Astrocyte of the hippocampus (primary cell): ENCODE results near the gene FILIP1L.

Experiments
- DNase-seq: peaks from one replicate; pipeline ENCODE4 v3.0.0; 2011; ENCODE audit warnings: low read depth, low spot score

The FILIP1L gene

DNA sequence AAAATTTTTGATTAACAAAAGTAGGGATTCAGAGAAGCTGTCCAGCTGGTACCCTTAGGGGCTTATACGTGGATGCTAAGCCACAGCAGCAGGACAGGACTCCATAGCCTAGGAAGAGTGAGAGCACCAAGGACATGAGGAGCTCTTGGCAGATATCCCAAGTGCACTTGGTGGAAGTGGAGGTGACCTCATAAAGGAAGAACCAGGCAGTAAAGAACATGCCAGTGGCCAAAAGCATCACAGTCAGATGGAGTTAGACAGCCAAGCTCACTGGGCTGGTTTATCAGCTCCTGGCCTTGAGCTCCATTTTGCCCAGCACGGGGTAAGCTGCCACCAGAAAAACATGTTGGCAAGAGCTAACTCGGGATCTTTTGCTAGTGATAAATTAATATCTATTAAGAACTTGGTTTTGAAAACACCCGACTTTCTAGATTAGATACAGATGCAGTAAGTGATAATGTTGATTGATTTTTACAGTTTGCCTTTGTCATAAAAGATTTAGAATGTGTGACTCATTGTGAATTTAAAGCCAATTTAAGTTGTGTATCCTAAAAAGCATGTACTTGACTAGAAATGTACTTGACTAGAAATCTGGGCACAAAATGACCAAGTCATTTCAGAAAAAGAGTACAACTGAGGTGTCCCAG is 188.6 kb downstream of the FILIP1L start:
- peak; percentile 67 for DNase-seq

DNA sequence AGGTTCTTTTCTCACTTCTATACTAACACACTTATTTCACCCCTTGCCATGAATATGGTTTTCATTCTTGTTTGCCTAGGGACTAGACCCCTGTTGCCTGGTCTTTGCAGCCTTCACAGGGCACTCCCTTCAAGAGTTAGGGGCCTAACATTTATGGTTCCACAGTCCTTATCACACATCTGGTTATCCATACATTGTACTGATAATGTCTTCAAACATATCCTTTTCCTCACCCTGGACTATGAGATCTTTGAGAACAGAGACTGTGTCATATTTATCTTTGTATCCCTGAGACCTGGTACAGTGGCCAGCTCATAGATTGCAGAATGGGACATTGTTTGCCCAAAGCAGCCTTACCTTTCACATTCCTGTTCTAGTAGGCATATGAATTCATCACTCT is 190.4 kb downstream of the FILIP1L start:
- no peak for DNase-seq

- no peak for DNase-seq
Measured at GRCh38 chr3:99921986-99922385, 192.3 kb downstream of the FILIP1L start.

DNA sequence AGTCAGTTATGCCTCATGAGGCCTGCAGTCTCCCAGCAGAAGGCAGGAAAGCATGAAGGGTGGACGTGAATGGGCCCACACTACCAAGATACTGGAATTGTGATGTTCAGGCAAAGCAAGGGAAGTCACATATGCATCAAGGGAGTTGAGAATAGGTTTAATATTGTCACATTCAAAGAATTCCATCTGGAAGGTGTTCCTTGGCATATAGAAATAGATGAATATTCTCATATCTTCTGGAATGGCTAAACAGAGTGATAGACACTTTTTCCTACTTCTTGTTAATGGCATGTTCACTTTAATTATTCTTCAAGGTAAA is 193.0 kb downstream of the FILIP1L start:
- no peak for DNase-seq

GRCh38 chr3:99920481-99921376 is 193.6 kb downstream of the FILIP1L start:
- peak; percentile 60 for DNase-seq

- no peak for DNase-seq
Measured at GRCh38 chr3:99919694-99920093, 194.6 kb downstream of the FILIP1L start.

- DNase-seq, result no peak
Measured at GRCh38 chr3:99918715-99919114, 195.6 kb downstream of the FILIP1L start.

DNA sequence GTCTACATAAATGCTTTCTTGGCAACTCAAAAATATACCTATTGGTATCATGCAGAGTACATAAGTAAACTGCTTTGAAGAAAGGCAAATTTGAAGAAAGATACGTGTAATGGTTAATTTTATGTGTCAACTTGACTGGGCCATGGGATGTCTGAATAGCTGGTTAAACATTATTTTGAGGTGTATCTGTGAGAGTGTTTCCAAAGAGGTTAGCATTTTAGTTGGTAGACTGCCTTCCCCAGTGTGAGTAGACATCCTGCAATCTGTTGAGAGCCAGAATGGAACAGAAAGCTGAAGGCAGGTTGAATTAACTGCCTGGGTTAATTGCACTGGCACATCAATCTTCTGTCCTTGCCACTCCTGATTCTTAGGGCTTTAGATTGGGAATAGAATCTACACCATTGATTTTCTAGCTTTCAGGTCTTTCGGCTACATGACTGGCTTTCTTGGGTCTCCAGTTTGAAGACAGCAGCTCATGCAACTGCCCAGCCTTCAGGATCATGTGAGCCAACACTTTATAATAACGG is 198.3 kb downstream of the FILIP1L start:
- no peak for DNase-seq

GRCh38 chr3:99911433-99911832 is 202.9 kb downstream of the FILIP1L start:
- no peak for DNase-seq

- DNase-seq, result no peak
Measured at GRCh38 chr3:99910752-99911290, 203.5 kb downstream of the FILIP1L start.

GRCh38 chr3:99909714-99910495 is 204.4 kb downstream of the FILIP1L start:
- DNase-seq, result peak; percentile 67

- no peak for DNase-seq
Measured at GRCh38 chr3:99907959-99908544, 206.2 kb downstream of the FILIP1L start.

- no peak for DNase-seq
Measured at GRCh38 chr3:99903869-99904268, 210.4 kb downstream of the FILIP1L start.

DNA sequence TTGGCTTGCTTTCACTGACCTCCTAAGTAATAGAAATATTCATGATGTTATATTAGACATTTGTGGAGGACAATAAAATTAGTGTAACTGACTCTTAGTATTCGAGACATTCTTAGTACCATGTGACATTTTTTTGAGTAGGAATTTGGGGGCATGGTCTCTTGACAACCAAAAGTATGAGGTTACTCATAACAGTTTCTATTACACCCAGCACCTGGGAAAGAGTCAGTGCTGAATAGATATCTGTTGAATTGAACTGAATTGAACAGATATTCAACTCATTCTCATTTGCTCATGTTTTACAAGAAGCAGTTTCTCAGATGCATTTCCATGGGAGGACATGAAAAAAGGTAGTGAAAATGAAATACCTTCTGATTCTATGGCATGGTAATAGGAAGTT is 212.2 kb downstream of the FILIP1L start:
- peak; percentile 50 for DNase-seq

DNA sequence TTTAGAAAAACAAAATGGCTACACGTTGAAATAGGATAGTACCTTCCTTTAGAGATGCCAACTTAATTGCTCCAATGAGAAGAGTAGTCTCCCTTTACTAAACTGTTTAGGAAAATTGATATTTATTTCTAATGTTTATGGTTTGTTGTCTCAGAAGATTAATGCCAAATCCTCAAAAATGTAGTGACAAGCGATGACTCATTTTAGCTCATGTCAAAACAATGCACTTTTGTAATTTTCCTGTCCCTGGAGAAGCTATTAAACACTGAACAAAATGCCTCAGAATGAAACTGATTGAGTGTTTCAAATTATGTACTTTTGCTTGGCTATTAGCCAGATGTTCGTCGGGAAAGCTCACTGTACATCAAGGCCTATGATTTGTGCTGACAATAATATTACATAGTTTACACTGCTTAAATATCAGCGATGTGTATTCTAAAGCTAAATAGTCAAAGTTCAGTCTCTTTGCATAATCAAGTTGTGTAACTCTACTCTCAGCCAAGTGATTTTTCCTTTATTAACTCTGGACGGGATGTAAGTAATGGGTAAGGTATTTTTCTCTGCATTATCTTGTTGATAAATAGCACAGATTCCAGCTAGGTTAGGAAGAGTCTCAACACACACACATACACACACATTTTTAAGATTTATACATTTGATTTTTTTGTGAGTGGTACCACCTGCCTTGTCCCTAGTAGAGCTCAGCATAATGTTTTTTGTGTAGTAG is 212.9 kb downstream of the FILIP1L start:
- peak; percentile 61 for DNase-seq

- no peak for DNase-seq
Measured at GRCh38 chr3:99900248-99900647, 214.1 kb downstream of the FILIP1L start.

GRCh38 chr3:99899603-99900002 is 214.7 kb downstream of the FILIP1L start:
- no peak for DNase-seq

- DNase-seq, result no peak
Measured at GRCh38 chr3:99896482-99896881, 217.8 kb downstream of the FILIP1L start.

DNA sequence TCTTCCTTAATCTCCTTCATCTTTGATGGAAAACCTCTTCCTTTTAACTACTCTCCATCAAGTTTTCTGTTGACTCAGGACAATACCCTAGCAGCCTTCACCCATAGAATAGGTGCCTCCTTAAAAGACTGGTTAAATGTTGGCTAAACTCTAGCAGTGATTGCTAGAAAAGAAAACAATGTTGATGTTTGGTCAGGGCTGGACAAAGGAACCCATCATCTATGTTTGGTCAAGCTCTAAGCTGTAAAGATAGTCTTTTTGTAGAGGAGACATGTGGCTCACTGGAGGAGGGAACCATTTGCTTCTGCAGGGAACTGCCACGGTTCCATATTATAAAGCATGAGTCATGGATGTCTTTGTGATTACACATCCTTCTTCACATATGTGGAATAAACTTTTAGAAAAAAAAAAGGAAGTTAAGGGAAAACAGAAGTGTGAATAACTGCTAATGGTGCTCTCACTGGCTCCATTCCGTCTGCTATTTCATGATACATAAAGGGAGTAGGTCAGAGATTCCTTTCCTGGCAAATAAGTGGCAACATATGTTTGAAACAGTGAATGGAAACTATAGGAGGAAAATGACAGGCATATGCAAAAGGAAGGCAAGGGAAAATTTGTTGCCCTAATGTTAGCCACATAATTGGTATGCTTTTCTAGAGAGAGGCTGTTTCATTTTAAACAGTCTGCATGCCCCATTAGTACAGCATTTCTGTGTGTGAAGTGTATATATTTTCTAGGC is 218.4 kb downstream of the FILIP1L start:
- peak; percentile 76 for DNase-seq

- DNase-seq, result no peak
Measured at GRCh38 chr3:99895131-99895696, 219.1 kb downstream of the FILIP1L start.
